IMR-90 (cell line): ENCODE measurements around the gene C20orf144.

Experiments used
- BHLHE40 ChIP-seq: fragments of 150-350 bp; IDR thresholded peaks from 2 replicates; pipeline ENCODE4 v1.6.1; 2016; ENCODE audit warnings: mild to moderate bottlenecking, low read depth, low read length
- CEBPB ChIP-seq: IDR thresholded peaks from 2 replicates; pipeline ENCODE4 v1.6.1; 2012; ENCODE audit warnings: low read depth, low read length, improper control_type of control experiment
- CTCF ChIP-seq: conservative IDR thresholded peaks from 2 replicates; pipeline ENCODE4 v1.5.1; 2012; ENCODE audit warnings: mild to moderate bottlenecking, low read depth, low read length, improper control_type of control experiment
- ELK1 ChIP-seq: fragments of 150-350 bp; IDR thresholded peaks from 2 replicates; pipeline ENCODE4 v1.6.1; 2016; ENCODE audit warnings: low read depth, mild to moderate bottlenecking, low read length, moderate library complexity, borderline replicate concordance
- FOS ChIP-seq: fragments of 150-350 bp; IDR thresholded peaks from 2 replicates; pipeline ENCODE4 v1.6.1; 2016; ENCODE audit warnings: low read depth, low read length
- MAFK ChIP-seq: IDR thresholded peaks from 2 replicates; pipeline ENCODE4 v1.6.1; 2012; ENCODE audit warnings: low read depth, low read length, improper control_type of control experiment
- MXI1 ChIP-seq: IDR thresholded peaks from 2 replicates; pipeline ENCODE4 v1.6.1; 2012; ENCODE audit warnings: low read depth, mild to moderate bottlenecking, low read length, moderate library complexity, borderline replicate concordance
- NFE2L2 ChIP-seq: fragments of 150-350 bp; IDR thresholded peaks from 2 replicates; pipeline ENCODE4 v1.6.1; 2016; ENCODE audit warnings: low read depth, mild to moderate bottlenecking, low read length
- POLR2A ChIP-seq: IDR thresholded peaks from 2 replicates; pipeline ENCODE4 v1.6.1; 2012; ENCODE audit warnings: mild to moderate bottlenecking, low read depth, low read length
- RAD21 ChIP-seq: IDR thresholded peaks from 2 replicates; pipeline ENCODE4 v1.6.1; 2012; ENCODE audit warnings: low read length, improper control_type of control experiment
- RCOR1 ChIP-seq: IDR thresholded peaks from 2 replicates; pipeline ENCODE4 v1.6.1; 2012; ENCODE audit warnings: mild to moderate bottlenecking, low read length, improper control_type of control experiment; ENCODE audit not compliant: insufficient replicate concordance
- RFX5 ChIP-seq: IDR thresholded peaks from 2 replicates; pipeline ENCODE4 v1.8.0; 2012; ENCODE audit warnings: low read depth, mild to moderate bottlenecking, low read length, moderate library complexity
- SMC3 ChIP-seq: fragments of 150-350 bp; IDR thresholded peaks from 2 replicates; pipeline ENCODE4 v1.6.1; 2016; ENCODE audit warnings: low read depth, mild to moderate bottlenecking, antibody characterized with exemption, low read length, moderate library complexity
- TF ChIP-seq, protein P1 (sequence below): fragments of 150-350 bp; IDR thresholded peaks from 2 replicates; pipeline ENCODE4 v1.6.1; 2017; ENCODE audit warnings: mild to moderate bottlenecking, antibody characterized with exemption, low read length, low read depth

DNA sequence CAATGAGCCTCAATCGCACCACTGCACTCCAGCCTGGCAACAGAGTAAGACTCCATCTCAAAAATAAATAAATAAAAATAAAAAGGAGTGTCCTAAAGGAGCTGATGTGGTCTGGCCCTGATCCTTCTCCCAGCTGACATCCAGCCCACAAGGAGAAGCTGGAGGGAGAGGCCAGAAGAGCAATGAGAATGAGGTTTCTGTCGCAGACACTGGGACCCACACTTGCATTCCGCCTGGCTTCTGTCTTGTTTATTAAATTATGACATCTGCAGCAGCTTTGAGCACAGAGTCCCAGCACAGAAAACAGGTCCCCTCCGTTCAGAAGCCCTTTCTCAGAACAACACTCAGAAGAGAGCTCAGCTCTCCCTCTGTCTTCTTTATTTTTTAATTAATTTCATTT is 34.3 kb downstream of the C20orf144 start:
- TF ChIP-seq POLR2A (no peak), SMC3 (no peak), CTCF (no peak), RCOR1 (no peak), BHLHE40 (no peak), CEBPB (no peak), MAFK (no peak), RFX5 (no peak), MXI1 (no peak), ELK1 (no peak), RAD21 (no peak), NFE2L2 (no peak), FOS (no peak)
- TF ChIP-seq, protein P1, sequence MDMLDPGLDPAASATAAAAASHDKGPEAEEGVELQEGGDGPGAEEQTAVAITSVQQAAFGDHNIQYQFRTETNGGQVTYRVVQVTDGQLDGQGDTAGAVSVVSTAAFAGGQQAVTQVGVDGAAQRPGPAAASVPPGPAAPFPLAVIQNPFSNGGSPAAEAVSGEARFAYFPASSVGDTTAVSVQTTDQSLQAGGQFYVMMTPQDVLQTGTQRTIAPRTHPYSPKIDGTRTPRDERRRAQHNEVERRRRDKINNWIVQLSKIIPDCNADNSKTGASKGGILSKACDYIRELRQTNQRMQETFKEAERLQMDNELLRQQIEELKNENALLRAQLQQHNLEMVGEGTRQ = no peak
